GM12872 (cell line): ENCODE results near the gene STAT1.

Experiments used
- TF ChIP-seq, protein P1 (sequence below): IDR thresholded peaks from 3 replicates; pipeline ENCODE4 v1.5.1; 2011; ENCODE audit warnings: low read depth, mild to moderate bottlenecking, low read length, moderate library complexity; ENCODE audit not compliant: insufficient read depth

Gene STAT1

DNA sequence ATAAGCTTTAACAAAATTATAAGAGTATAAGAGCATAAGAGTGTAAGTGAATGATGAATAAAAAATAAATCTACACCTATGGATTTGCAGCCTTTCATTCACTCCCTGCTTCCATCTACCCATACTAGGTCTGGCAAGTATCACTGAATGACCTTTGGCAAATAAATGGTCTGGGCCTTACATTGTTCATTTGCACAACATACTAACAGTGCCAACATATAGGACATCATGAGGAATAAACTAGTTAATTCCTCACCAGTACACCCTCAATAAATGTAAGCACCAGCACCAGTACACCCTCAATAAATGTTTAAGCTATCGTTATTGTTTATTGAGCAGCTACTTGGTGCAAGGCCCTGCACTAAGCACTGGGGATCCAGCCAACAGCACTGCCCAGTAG lies 26.9 kb downstream of the STAT1 start:
- TF ChIP-seq, protein P1, sequence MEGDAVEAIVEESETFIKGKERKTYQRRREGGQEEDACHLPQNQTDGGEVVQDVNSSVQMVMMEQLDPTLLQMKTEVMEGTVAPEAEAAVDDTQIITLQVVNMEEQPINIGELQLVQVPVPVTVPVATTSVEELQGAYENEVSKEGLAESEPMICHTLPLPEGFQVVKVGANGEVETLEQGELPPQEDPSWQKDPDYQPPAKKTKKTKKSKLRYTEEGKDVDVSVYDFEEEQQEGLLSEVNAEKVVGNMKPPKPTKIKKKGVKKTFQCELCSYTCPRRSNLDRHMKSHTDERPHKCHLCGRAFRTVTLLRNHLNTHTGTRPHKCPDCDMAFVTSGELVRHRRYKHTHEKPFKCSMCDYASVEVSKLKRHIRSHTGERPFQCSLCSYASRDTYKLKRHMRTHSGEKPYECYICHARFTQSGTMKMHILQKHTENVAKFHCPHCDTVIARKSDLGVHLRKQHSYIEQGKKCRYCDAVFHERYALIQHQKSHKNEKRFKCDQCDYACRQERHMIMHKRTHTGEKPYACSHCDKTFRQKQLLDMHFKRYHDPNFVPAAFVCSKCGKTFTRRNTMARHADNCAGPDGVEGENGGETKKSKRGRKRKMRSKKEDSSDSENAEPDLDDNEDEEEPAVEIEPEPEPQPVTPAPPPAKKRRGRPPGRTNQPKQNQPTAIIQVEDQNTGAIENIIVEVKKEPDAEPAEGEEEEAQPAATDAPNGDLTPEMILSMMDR, result no peak

DNA sequence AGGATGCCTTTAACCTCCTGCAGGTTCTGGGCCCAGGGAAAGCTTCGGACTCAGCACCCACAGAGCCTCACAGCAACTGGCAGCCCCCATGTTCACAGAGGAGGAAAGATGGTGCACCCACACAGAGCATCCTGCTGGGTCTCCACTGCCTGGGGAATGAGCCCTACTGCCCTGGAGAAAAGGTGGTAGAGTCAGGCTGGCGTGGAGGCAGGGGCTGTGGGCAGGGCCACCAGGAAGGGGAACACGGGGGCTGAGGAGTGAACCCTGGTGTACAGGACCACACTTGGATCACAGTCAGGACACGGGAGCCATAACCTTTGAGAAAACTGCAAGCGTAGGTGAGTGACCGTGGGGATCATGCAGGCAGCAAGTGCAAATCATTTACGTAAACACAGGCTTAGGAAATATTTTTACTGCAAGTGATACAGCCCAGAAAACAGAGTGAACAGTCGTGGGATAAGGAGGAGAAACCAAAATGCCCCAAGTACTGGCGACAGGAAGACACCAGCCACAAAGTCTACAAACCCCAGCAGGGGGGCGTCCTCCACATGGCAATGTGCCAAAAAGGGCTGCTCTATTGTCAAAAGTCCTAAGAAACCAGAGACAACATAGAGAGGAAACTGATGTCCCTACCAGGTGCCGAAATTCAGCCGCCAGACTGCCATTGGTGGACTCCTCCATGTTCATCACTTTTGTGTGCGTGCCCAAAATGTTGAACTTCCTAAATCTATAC lies 27.6 kb downstream of the STAT1 start:
- TF ChIP-seq, protein P1, result no peak

DNA sequence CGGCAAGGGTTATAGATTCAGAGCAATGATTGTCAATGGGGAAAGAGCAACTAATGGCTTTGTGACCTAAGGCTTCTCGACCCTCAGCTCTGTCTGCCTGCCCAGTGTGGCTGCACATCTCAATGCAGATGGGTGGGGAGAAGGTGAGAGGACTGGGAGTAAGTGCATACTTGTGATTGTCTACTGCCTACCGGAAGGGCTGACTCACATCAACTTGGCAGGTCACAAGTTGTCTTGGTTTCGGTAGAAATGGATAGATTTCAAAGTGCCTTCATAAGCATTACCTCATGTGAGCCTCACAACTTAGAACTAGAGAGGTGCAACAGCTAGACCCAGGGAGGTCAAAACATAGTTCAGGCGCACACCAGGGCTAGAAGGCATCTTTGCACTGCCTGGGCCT lies 29.4 kb downstream of the STAT1 start:
- TF ChIP-seq, protein P1, result no peak

DNA sequence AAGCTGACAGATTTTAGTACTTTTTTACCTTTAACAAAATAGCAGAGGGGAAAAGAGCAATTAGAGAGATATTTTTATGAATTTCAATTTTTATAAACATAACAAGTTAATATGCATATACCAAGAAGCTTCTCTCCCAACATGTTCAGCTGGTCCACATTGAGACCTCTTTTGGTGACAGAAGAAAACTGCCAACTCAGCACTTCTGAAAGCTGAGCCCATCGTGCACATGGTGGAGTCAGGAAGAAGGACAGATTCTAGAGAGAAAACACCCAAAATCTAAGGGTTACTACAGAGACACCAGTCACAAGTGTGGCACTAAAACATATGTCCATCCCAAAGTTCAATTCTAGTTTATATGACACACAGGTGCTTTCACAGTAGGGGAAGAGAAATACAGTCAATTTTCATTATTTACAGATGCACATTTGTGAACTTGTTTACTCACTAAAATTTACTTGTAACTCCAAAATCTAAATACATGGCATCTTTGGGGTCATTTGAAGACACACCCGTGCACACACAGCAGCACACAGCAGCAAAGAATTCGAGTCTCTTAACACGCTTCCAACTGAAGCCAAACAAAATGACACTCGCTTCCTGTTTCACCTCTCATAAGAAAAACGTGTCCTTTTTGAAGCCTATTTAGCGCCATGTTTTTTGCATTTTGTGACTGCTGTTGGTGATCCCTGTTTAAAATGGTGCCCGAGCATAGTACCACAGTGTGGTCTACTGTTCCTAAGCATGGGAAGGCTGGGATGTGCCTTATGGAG lies 31.5 kb downstream of the STAT1 start:
- TF ChIP-seq, protein P1, result no peak

DNA sequence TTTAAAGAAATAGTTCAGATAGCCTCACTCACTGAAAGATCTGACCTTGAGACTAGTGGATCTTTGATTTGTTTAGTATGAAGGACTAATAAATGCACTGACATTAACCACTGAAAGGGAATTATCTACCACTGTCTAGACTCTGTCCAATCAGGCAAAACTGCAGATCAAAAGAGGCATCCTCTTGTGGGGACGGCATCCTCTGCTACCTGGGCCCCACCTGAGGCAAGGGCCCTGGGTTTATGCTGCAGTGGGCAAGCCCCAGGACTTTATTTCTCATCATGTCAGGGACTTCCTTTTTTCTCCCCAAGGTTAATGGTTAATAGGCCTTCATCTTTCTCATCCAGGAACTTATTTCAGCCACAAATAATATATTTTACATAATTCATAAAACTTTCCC lies 32.2 kb downstream of the STAT1 start:
- TF ChIP-seq, protein P1, result no peak

DNA sequence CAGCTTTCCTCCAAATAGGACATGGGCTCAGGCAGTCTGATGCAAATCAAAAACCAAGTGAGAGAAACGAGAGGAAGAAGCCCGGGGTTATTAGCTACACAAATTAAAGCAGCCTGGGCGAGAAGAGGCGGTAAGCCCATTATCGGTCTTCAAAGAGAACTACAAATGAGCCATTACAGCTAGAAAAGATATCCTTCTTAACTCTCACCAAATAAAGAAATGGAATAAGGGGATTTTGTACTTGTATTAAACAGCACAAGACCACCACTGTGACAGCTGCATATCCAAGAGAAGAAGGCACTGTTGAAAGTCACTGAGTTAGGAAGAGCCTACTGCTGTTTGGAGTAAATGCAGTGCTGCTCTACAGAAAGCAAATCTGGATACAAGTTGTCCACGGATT lies 32.6 kb downstream of the STAT1 start:
- TF ChIP-seq, protein P1, result no peak

DNA sequence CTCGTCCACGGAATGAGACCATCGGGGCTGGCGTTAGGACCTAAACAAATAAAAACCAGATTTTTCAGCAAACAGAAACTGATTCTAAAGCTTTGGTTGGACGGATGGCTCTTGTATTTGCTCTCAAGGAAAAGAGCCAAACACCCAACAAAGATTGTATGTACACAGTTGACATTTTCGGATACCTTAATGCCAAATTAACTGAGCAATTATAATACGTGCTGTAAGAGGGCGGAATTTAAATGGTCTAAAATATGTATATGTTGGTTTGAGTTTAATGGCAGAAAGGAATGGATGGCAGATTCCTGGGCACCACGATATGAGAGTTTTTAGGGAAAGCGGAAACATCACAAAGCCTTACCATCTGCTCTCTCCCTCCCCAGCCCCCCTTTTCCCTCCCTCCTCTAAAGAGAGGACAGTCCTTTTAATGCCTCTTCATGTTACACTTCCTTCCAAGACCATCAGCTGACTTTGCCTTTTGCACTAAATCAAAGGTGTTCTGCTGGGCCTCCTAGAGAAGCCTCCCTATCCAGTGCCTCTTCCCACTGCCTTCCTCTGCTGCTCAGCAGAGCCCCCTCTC lies 33.3 kb downstream of the STAT1 start:
- TF ChIP-seq, protein P1, result no peak
